ENCODE measurements around the gene TMEM60. TPM values are rescaled to one million over a fixed set of nuclear protein-coding genes. Genes with fewer than 3 reads are reported as not detected.

Gene TMEM60
- total RNA-seq, 4 donors from 2014 or later: 7.8 to 17.4 (median 11.7) TPM

DNA sequence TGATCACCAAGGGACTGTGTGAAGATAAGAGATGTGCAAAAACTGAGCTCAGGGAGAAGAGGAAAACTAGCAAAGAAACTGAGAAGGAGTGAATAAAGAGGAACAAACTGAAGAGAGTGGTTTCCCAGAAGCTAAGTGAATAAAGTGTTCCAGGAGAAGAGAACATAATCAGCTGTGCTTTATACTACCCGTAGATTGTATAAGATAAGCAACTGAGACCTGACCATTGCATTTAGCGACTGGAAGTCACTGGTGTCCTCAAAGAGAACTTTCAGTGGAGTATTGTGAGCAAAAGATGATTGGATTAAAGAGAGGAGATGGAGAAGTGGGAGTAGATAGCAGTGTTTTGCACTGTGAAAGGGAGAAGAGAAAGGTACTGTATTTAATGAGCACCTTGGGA, 14.9 kb upstream of the TMEM60 start:
- H3K36me3 ChIP-seq: peaks cover 0 to 22% (median 0%) of the 10 kb centered on the region in 3 donors
- H3K27me3 ChIP-seq: no peaks in the 10 kb centered on the region
- peaks cover 0 to 5% (median 0%) of the 10 kb centered on the region in 4 donors for H3K4me1 ChIP-seq
- no peak overlapping the region for H3K4me3 ChIP-seq
- no peak for DNase-seq (ENCODE audit: low spot score in 2 of 2)
- no peak for TF ChIP-seq EP300 (IDR thresholded peaks at IDR 0.05)
- TF ChIP-seq, protein P1, sequence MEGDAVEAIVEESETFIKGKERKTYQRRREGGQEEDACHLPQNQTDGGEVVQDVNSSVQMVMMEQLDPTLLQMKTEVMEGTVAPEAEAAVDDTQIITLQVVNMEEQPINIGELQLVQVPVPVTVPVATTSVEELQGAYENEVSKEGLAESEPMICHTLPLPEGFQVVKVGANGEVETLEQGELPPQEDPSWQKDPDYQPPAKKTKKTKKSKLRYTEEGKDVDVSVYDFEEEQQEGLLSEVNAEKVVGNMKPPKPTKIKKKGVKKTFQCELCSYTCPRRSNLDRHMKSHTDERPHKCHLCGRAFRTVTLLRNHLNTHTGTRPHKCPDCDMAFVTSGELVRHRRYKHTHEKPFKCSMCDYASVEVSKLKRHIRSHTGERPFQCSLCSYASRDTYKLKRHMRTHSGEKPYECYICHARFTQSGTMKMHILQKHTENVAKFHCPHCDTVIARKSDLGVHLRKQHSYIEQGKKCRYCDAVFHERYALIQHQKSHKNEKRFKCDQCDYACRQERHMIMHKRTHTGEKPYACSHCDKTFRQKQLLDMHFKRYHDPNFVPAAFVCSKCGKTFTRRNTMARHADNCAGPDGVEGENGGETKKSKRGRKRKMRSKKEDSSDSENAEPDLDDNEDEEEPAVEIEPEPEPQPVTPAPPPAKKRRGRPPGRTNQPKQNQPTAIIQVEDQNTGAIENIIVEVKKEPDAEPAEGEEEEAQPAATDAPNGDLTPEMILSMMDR (IDR thresholded peaks at IDR 0.05): no peak
- TF ChIP-seq POLR2A (IDR thresholded peaks at IDR 0.05): no peak
- WGBS, 2 donors: 86 to 87% methylated on average over 2 of the region's 2 CpGs
- H3K27ac ChIP-seq: no peak overlapping the region
- H3K9me3 ChIP-seq: peaks cover 0 to 20% (median 3%) of the 10 kb centered on the region in 4 donors

DNA sequence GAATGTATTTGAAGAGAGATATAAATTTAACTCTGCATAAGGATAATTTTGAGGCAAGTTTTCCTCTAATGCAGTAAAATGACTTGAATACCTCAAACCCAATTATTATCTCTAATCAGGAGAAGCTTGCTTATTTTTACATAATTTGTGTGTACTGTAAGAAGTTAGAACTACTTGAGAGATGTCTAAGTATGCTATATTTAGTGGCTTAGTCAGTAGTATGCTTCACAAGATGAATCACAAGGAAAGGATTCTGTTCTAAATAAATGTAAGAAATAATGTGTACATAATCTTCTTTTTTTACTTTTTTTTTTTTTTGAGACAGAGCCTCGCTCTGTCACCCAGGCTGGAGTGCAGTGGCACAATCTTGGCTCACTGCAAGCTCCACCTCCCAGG, 14.1 kb upstream of the TMEM60 start:
- WGBS, 2 donors: 76 to 94% methylated on average over 1 of the region's 1 CpG
- peaks cover 0 to 16% (median 0%) of the 10 kb centered on the region in 3 donors for H3K36me3 ChIP-seq
- no peak for TF ChIP-seq EP300 (IDR thresholded peaks at IDR 0.05)
- TF ChIP-seq, protein P1 (IDR thresholded peaks at IDR 0.05): no peak
- no peak for TF ChIP-seq POLR2A (IDR thresholded peaks at IDR 0.05)
- peaks cover 0 to 5% (median 0%) of the 10 kb centered on the region in 4 donors for H3K4me1 ChIP-seq
- DNase-seq (ENCODE audit: low spot score in 2 of 2): no peak
- peaks cover 0 to 23% (median 6%) of the 10 kb centered on the region in 4 donors for H3K9me3 ChIP-seq
- no peaks in the 10 kb centered on the region for H3K27me3 ChIP-seq
- H3K4me3 ChIP-seq: no peak overlapping the region
- no peak overlapping the region for H3K27ac ChIP-seq

DNA sequence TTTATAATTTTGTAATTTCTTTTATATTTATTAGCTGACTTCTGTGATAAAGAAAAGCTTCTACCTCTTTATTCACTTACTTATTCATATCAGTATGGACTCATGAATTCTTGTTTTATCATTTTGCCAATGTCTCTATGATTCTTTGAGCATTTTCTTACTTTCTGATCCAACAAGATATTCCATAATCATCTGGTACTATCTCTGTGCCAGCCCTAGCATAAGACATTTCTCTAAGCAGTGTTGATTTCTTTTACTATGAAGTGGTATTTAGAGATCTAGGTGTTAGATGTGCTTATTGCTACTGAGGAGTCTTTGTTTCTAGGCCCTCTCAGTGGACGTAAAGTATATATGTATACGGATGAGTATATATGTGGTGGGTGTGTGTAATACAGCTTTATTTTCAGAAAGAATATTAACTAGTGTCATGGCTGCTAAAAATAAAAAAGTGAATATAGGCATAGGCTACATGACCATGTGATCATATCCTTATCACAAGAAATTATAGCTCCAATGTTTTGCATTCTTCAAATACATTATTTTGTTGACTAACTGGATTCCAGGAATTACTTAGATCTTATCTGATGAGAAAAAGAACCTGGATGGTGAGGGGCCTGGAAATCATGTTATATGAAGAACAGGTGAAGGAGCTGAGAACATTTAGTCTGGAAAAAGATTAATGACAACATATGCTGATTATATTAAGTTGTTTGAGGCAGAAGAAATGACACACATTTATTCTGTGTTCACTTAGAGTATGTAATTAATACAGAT, 13.5 kb upstream of the TMEM60 start:
- peaks cover 0 to 5% (median 0%) of the 10 kb centered on the region in 4 donors for H3K4me1 ChIP-seq
- H3K9me3 ChIP-seq: peaks cover 0 to 25% (median 9%) of the 10 kb centered on the region in 4 donors
- DNase-seq (ENCODE audit: low spot score in 2 of 2): no peak
- no peak overlapping the region for H3K27ac ChIP-seq
- peaks cover 0 to 10% (median 0%) of the 10 kb centered on the region in 3 donors for H3K36me3 ChIP-seq
- TF ChIP-seq, protein P1 (IDR thresholded peaks at IDR 0.05): no peak
- no peak for TF ChIP-seq EP300 (IDR thresholded peaks at IDR 0.05)
- no peak for TF ChIP-seq POLR2A (IDR thresholded peaks at IDR 0.05)
- no peak overlapping the region for H3K4me3 ChIP-seq
- 75 to 88% methylated on average over 2 of the region's 2 CpGs for WGBS, 2 donors
- no peaks in the 10 kb centered on the region for H3K27me3 ChIP-seq

DNA sequence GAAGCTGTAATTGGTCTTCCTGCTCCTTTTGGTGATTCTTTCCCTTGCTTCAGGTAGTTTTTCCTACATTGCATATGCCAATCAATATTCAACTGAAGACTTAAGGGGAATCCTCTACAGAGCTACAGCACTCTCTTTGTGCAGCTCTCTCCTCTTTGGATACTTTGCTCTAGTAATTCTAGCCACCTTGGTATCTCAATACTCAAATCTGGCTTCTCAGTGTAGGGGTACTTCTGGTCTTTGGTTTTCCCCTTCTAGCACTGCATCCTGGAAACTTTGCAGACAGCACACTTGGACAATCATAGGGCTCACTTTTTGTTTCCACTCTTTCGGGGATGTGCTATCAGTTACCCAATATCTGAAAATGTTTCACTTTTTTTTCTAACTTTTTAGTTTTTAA, 10.3 kb upstream of the TMEM60 start:
- no peak for DNase-seq (ENCODE audit: low spot score in 2 of 2)
- H3K4me1 ChIP-seq: peaks cover 0 to 5% (median 0%) of the 10 kb centered on the region in 4 donors
- peaks cover 0 to 7% (median 0%) of the 10 kb centered on the region in 3 donors for H3K36me3 ChIP-seq
- no peak overlapping the region for H3K4me3 ChIP-seq
- peaks cover 0 to 33% (median 10%) of the 10 kb centered on the region in 4 donors for H3K9me3 ChIP-seq
- no peak overlapping the region for H3K27ac ChIP-seq
- WGBS, 2 donors: 97 to 98% methylated on average over 1 of the region's 1 CpG
- H3K27me3 ChIP-seq: no peaks in the 10 kb centered on the region
- no peak for TF ChIP-seq POLR2A (IDR thresholded peaks at IDR 0.05)
- TF ChIP-seq, protein P1 (IDR thresholded peaks at IDR 0.05): no peak
- no peak for TF ChIP-seq EP300 (IDR thresholded peaks at IDR 0.05)

DNA sequence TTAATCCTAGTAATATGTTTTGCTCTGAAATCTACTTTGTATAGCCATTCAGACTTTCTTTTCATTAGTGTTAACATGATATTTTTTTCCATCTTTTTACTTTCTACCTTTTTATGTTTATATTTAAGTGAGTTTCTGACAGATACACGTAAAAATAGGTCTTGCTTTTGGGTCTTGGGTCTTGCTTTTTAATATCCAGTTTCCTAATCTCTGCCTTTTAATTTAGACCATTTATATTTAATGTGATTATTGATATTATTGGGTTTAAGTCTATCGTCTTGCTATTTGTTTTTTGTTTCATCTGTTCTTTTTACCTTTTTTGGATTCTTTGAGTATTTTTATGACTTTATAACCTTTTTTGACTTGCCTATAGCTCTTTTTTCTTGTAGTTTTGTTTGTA, 8.2 kb upstream of the TMEM60 start:
- Histone ChIP-seq H3K27me3 (no peaks in the 10 kb centered on the region), H3K27ac (no peak overlapping the region), H3K4me3 (no peak overlapping the region), H3K9me3 (peaks cover 0 to 33% (median 10%) of the 10 kb centered on the region in 4 donors), H3K36me3 (peaks cover 0 to 7% (median 0%) of the 10 kb centered on the region in 3 donors), H3K4me1 (no peaks in the 10 kb centered on the region)
- no peak for DNase-seq (ENCODE audit: low spot score in 2 of 2)
- 93 to 95% methylated on average over 2 of the region's 2 CpGs for WGBS, 2 donors
- no peak for TF ChIP-seq POLR2A (IDR thresholded peaks at IDR 0.05)
- TF ChIP-seq, protein P1 (IDR thresholded peaks at IDR 0.05): no peak
- no peak for TF ChIP-seq EP300 (IDR thresholded peaks at IDR 0.05)

All from tibial nerve (tissue), 4 donors.